ENCODE results near the gene HK1. TPM values are rescaled to one million over a fixed set of nuclear protein-coding genes. Genes with fewer than 3 reads are reported as not detected.
A peak's percentile ranks its signal among the peaks of the same experiment; 100 is the strongest.

HK1 gene
- total RNA-seq, 1 donor from 2014 or later: 88.8 TPM

DNA sequence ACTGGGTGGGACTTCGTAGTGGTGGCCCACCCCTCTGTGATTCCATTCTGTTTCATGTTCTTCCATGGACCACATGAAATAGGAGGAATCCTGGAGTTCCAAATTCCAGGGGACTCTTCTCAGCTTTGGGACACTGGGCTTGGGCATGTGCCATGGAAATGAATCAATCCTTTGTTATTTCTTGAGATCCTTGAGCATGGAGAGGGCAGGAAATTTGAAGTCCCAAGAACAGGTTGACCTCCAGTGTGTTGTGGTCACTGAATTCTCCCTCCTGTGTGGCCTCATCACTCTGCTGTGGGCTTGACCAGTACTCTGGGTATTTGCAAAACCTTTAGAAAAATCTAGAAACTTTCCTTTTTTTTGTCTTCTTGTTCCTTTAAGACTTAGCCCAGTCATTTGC lies 115.7 kb downstream of the HK1 start:
- TF ChIP-seq, protein P1, sequence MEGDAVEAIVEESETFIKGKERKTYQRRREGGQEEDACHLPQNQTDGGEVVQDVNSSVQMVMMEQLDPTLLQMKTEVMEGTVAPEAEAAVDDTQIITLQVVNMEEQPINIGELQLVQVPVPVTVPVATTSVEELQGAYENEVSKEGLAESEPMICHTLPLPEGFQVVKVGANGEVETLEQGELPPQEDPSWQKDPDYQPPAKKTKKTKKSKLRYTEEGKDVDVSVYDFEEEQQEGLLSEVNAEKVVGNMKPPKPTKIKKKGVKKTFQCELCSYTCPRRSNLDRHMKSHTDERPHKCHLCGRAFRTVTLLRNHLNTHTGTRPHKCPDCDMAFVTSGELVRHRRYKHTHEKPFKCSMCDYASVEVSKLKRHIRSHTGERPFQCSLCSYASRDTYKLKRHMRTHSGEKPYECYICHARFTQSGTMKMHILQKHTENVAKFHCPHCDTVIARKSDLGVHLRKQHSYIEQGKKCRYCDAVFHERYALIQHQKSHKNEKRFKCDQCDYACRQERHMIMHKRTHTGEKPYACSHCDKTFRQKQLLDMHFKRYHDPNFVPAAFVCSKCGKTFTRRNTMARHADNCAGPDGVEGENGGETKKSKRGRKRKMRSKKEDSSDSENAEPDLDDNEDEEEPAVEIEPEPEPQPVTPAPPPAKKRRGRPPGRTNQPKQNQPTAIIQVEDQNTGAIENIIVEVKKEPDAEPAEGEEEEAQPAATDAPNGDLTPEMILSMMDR (conservative IDR thresholded peaks at IDR 0.05): no peak
- Mint-ChIP-seq H3K27me3 (ENCODE audit: low read depth) (no peaks in the 10 kb centered on the region), H3K27ac (ENCODE audit: unreplicated experiment) (no peak overlapping the region), H3K4me3 (no peak overlapping the region), H3K36me3 (ENCODE audit: low read depth) (no peaks in the 10 kb centered on the region), H3K4me1 (peaks cover 16% of the 10 kb centered on the region), H3K9me3 (no peaks in the 10 kb centered on the region)
- no peak for DNase-seq (ENCODE audit: low read depth, low spot score)

DNA sequence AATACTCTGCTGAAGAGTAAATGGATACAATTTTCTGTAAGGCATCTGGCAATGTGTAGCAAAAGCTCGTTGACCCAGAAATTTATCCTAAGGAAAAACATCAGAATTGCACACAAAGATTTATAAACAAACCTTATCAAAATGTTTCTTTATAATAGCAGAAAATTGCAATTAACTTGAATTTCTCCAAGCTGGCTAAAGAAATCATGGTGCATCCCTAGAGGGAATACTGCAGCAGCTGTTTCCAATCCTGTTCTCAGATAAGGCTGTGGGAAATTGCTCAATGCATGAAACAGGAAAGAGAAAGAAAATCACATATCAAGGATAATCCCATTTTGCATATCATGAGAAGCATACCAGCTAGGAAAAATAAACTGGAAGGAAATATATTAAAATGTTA lies 119.7 kb downstream of the HK1 start:
- no peaks in the 10 kb centered on the region for H3K9me3 Mint-ChIP-seq
- H3K27me3 Mint-ChIP-seq (ENCODE audit: low read depth): no peaks in the 10 kb centered on the region
- no peak overlapping the region for H3K4me3 Mint-ChIP-seq
- DNase-seq (ENCODE audit: low read depth, low spot score): no peak
- H3K27ac Mint-ChIP-seq (ENCODE audit: unreplicated experiment): no peak overlapping the region
- peaks cover 4% of the 10 kb centered on the region for H3K36me3 Mint-ChIP-seq (ENCODE audit: low read depth)
- no peaks in the 10 kb centered on the region for H3K4me1 Mint-ChIP-seq
- TF ChIP-seq, protein P1 (conservative IDR thresholded peaks at IDR 0.05): no peak

DNA sequence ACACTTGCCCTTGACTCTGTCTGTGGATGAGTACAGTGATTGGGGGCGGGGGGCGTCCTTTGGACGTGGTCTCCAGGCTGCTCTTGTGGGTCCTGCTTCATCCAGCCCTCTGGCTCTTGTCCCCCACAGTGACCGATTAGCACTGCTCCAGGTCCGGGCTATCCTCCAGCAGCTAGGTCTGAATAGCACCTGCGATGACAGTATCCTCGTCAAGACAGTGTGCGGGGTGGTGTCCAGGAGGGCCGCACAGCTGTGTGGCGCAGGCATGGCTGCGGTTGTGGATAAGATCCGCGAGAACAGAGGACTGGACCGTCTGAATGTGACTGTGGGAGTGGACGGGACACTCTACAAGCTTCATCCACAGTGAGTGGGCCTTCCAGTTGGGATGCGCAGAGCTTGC lies 120.2 kb downstream of the HK1 start:
- no peaks in the 10 kb centered on the region for H3K9me3 Mint-ChIP-seq
- no peak overlapping the region for H3K4me3 Mint-ChIP-seq
- TF ChIP-seq, protein P1 (conservative IDR thresholded peaks at IDR 0.05): no peak
- no peak overlapping the region for H3K27ac Mint-ChIP-seq (ENCODE audit: unreplicated experiment)
- H3K36me3 Mint-ChIP-seq (ENCODE audit: low read depth): peaks cover 4% of the 10 kb centered on the region
- no peaks in the 10 kb centered on the region for H3K4me1 Mint-ChIP-seq
- no peak for DNase-seq (ENCODE audit: low read depth, low spot score)
- no peaks in the 10 kb centered on the region for H3K27me3 Mint-ChIP-seq (ENCODE audit: low read depth)

DNA sequence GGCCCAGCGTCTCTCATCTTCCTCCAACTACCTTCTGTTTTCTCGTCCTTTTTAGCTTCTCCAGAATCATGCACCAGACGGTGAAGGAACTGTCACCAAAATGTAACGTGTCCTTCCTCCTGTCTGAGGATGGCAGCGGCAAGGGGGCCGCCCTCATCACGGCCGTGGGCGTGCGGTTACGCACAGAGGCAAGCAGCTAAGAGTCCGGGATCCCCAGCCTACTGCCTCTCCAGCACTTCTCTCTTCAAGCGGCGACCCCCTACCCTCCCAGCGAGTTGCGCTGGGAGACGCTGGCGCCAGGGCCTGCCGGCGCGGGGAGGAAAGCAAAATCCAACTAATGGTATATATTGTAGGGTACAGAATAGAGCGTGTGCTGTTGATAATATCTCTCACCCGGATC lies 122.6 kb downstream of the HK1 start:
- no peaks in the 10 kb centered on the region for H3K27me3 Mint-ChIP-seq (ENCODE audit: low read depth)
- no peaks in the 10 kb centered on the region for H3K9me3 Mint-ChIP-seq
- peak overlapping the region; percentile 8 for H3K27ac Mint-ChIP-seq (ENCODE audit: unreplicated experiment)
- TF ChIP-seq, protein P1 (conservative IDR thresholded peaks at IDR 0.05): no peak
- peaks cover 11% of the 10 kb centered on the region for H3K4me1 Mint-ChIP-seq
- no peak overlapping the region for H3K4me3 Mint-ChIP-seq
- DNase-seq (ENCODE audit: low read depth, low spot score): no peak
- H3K36me3 Mint-ChIP-seq (ENCODE audit: low read depth): peaks cover 8% of the 10 kb centered on the region

DNA sequence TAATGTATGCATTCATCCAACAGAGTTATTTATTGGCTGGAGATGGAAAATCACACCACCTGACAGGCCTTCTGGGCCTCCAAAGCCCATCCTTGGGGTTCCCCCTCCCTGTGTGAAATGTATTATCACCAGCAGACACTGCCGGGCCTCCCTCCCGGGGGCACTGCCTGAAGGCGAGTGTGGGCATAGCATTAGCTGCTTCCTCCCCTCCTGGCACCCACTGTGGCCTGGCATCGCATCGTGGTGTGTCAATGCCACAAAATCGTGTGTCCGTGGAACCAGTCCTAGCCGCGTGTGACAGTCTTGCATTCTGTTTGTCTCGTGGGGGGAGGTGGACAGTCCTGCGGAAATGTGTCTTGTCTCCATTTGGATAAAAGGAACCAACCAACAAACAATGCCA lies 123.1 kb downstream of the HK1 start:
- TF ChIP-seq, protein P1 (conservative IDR thresholded peaks at IDR 0.05): no peak
- H3K4me1 Mint-ChIP-seq: peaks cover 15% of the 10 kb centered on the region
- no peaks in the 10 kb centered on the region for H3K27me3 Mint-ChIP-seq (ENCODE audit: low read depth)
- H3K4me3 Mint-ChIP-seq: no peak overlapping the region
- H3K27ac Mint-ChIP-seq (ENCODE audit: unreplicated experiment): no peak overlapping the region
- H3K36me3 Mint-ChIP-seq (ENCODE audit: low read depth): peaks cover 8% of the 10 kb centered on the region
- no peak for DNase-seq (ENCODE audit: low read depth, low spot score)
- no peaks in the 10 kb centered on the region for H3K9me3 Mint-ChIP-seq

DNA sequence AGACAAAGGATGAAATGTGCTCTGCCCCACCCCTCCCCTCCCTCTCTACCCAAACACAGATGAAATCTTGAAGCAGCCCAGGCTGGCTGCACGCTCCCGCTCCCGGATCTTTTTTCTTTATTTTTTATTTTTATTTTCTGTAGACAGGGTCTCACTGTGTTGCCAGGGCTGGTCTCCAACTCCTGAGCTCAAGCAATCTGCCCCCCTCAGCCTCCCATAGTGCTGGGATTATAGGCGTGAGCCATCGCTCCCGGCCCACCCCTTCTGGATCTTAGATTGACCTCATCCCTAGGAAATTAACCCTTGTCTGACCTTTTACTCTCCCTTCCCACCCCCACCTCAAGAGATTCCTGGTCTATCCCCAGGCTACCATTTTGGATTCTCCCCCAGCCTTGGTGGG lies 124.1 kb downstream of the HK1 start:
- no peak for DNase-seq (ENCODE audit: low read depth, low spot score)
- no peak overlapping the region for H3K27ac Mint-ChIP-seq (ENCODE audit: unreplicated experiment)
- peaks cover 3% of the 10 kb centered on the region for H3K27me3 Mint-ChIP-seq (ENCODE audit: low read depth)
- H3K9me3 Mint-ChIP-seq: no peaks in the 10 kb centered on the region
- H3K36me3 Mint-ChIP-seq (ENCODE audit: low read depth): peaks cover 8% of the 10 kb centered on the region
- peaks cover 23% of the 10 kb centered on the region for H3K4me1 Mint-ChIP-seq
- no peak overlapping the region for H3K4me3 Mint-ChIP-seq
- TF ChIP-seq, protein P1 (conservative IDR thresholded peaks at IDR 0.05): no peak

Data from neural crest cell (in vitro differentiated cells).